Neural progenitor cell (in vitro differentiated cells): ENCODE data around the gene MBP. TPM values are rescaled to one million over a fixed set of nuclear protein-coding genes. Genes with fewer than 3 reads are reported as not detected.

ENCODE experiments used
- DNase-seq: peaks from one replicate; pipeline ENCODE4 v3.0.0-alpha.2; 2016; ENCODE audit warnings: low spot score
- H2AFZ ChIP-seq: fragments of 200-600 bp; sonication (generic); replicated peaks from 2 replicates; pipeline ENCODE4 v1.6.1; 2016; ENCODE audit warnings: antibody characterized with exemption
- H3F3A ChIP-seq: fragments of 200-600 bp; sonication (generic); 2 replicates; pipeline ENCODE4 v1.6.1; 2016; ENCODE audit warnings: antibody characterized with exemption, low read depth
- H3K27ac ChIP-seq: fragments of 200-600 bp; sonication (generic); 2 replicates; pipeline ENCODE4 v1.5.1; 2016; ENCODE audit warnings: mild to moderate bottlenecking
- H3K27me3 ChIP-seq: fragments of 200-600 bp; sonication (generic); 2 replicates; pipeline ENCODE4 v1.6.1; 2016; ENCODE audit warnings: mild to moderate bottlenecking, moderate library complexity
- H3K36me3 ChIP-seq: fragments of 200-600 bp; sonication (generic); 2 replicates; pipeline ENCODE4 v1.5.1; 2016
- H3K4me1 ChIP-seq: fragments of 200-600 bp; sonication (generic); 2 replicates; pipeline ENCODE4 v1.6.1; 2016; ENCODE audit warnings: mixed run types
- H3K4me2 ChIP-seq: fragments of 200-600 bp; sonication (generic); 2 replicates; pipeline ENCODE4 v1.6.1; 2016
- H3K4me3 ChIP-seq: fragments of 200-600 bp; sonication (generic); 2 replicates; pipeline ENCODE4 v1.5.1; 2016
- H3K79me2 ChIP-seq: fragments of 200-600 bp; sonication (generic); 2 replicates; pipeline ENCODE4 v1.6.1; 2016; ENCODE audit warnings: low read depth
- H3K9ac ChIP-seq: fragments of 200-600 bp; sonication (generic); 2 replicates; pipeline ENCODE4 v1.6.1; 2016
- H3K9me3 ChIP-seq: fragments of 200-600 bp; sonication (generic); 2 replicates; pipeline ENCODE4 v1.5.1; 2016; ENCODE audit warnings: low read depth
- H4K20me1 ChIP-seq: fragments of 200-600 bp; sonication (generic); 2 replicates; pipeline ENCODE4 v1.6.1; 2016; ENCODE audit warnings: low read depth
- H3K27ac Mint-ChIP-seq: 3 replicates; pipeline ENCODE4 v1.8.0; 2021; ENCODE audit warnings: mixed read lengths
- H3K27me3 Mint-ChIP-seq: 2 replicates; pipeline ENCODE4 v1.8.0; 2022; ENCODE audit warnings: low read depth, mild to moderate bottlenecking, inconsistent platforms, moderate library complexity, mixed read lengths; ENCODE audit not compliant: insufficient read depth
- H3K36me3 Mint-ChIP-seq: 3 replicates; pipeline ENCODE4 v1.8.0; 2021; ENCODE audit warnings: mixed read lengths
- H3K4me1 Mint-ChIP-seq: 3 replicates; pipeline ENCODE4 v1.8.0; 2021; ENCODE audit warnings: mixed read lengths
- H3K4me3 Mint-ChIP-seq: 3 replicates; pipeline ENCODE4 v1.8.0; 2021; ENCODE audit warnings: mild to moderate bottlenecking, moderate library complexity, mixed read lengths
- H3K9me3 Mint-ChIP-seq: 3 replicates; pipeline ENCODE4 v1.8.0; 2020; ENCODE audit warnings: mixed read lengths
- CTCF ChIP-seq: fragments of 200-600 bp; sonication (generic); IDR thresholded peaks from 2 replicates; pipeline ENCODE4 v1.5.1; 2017; ENCODE audit warnings: antibody characterized with exemption, mild to moderate bottlenecking
- EZH2 ChIP-seq: fragments of 200-600 bp; sonication (generic); IDR thresholded peaks from 2 replicates; pipeline ENCODE4 v1.6.1; 2017; ENCODE audit warnings: antibody characterized with exemption, mild to moderate bottlenecking, moderate library complexity
- EZH2phosphoT487 ChIP-seq: fragments of 200-600 bp; sonication (generic); IDR thresholded peaks from 2 replicates; pipeline ENCODE4 v1.6.1; 2017; ENCODE audit warnings: antibody characterized with exemption
- total RNA-seq: library from RNA; depleted of rRNA; stranded (reverse); fragments of >200 nt; gene quantifications from 2 replicates; pipeline ENCODE4 v1.2.3, GENCODE V29; 2015; ENCODE audit warnings: low replicate concordance

MBP gene
- total RNA-seq, 1 donor from 2014 or later: 0.64 TPM

GRCh38 chr18:77135339-77136075 lies 2.9 kb upstream of the MBP start:
- Mint-ChIP-seq H3K27ac (no peak overlapping the region), H3K4me1 (peaks cover 8% of the 10 kb centered on the region), H3K27me3 (peaks cover 41% of the 10 kb centered on the region), H3K4me3 (no peak overlapping the region), H3K9me3 (peaks cover 6% of the 10 kb centered on the region), H3K36me3 (no peaks in the 10 kb centered on the region)
- peaks cover 52% of the 10 kb centered on the region for H3K27me3 ChIP-seq
- H3K27ac ChIP-seq: no peak overlapping the region
- no peaks in the 10 kb centered on the region for H3K9me3 ChIP-seq
- no peaks in the 10 kb centered on the region for H3K79me2 ChIP-seq
- H3K9ac ChIP-seq: no peak overlapping the region
- H3F3A ChIP-seq: peaks cover 16% of the 10 kb centered on the region
- no peaks in the 10 kb centered on the region for H3K36me3 ChIP-seq
- peaks cover 10% of the 10 kb centered on the region for H3K4me1 ChIP-seq
- TF ChIP-seq EZH2: no peak
- TF ChIP-seq EZH2phosphoT487: no peak
- DNase-seq: no peak
- H3K4me2 ChIP-seq: no peak overlapping the region
- no peak overlapping the region for H2AFZ ChIP-seq
- H4K20me1 ChIP-seq: peaks cover 4% of the 10 kb centered on the region
- no peak overlapping the region for H3K4me3 ChIP-seq

- Mint-ChIP-seq H3K4me1 (peaks cover 11% of the 10 kb centered on the region), H3K4me3 (peak overlapping the region; percentile 76), H3K27me3 (peaks cover 43% of the 10 kb centered on the region), H3K9me3 (peaks cover 2% of the 10 kb centered on the region), H3K36me3 (no peaks in the 10 kb centered on the region), H3K27ac (no peak overlapping the region)
- H3K79me2 ChIP-seq: no peaks in the 10 kb centered on the region
- peaks cover 16% of the 10 kb centered on the region for H3F3A ChIP-seq
- peaks cover 4% of the 10 kb centered on the region for H4K20me1 ChIP-seq
- H3K9me3 ChIP-seq: no peaks in the 10 kb centered on the region
- H3K4me2 ChIP-seq: no peak overlapping the region
- H3K27me3 ChIP-seq: peaks cover 61% of the 10 kb centered on the region
- peaks cover 10% of the 10 kb centered on the region for H3K4me1 ChIP-seq
- no peaks in the 10 kb centered on the region for H3K36me3 ChIP-seq
- H3K9ac ChIP-seq: no peak overlapping the region
- H2AFZ ChIP-seq: no peak overlapping the region
- no peak overlapping the region for H3K27ac ChIP-seq
- no peak for DNase-seq
- H3K4me3 ChIP-seq: no peak overlapping the region
- TF ChIP-seq CTCF: no peak
- TF ChIP-seq EZH2phosphoT487: no peak
Observed at GRCh38 chr18:77134611-77135010, 2.0 kb upstream of the MBP start.

- H3K36me3 ChIP-seq: no peaks in the 10 kb centered on the region
- no peak overlapping the region for H3K4me3 ChIP-seq
- H3F3A ChIP-seq: peaks cover 16% of the 10 kb centered on the region
- H3K79me2 ChIP-seq: no peaks in the 10 kb centered on the region
- TF ChIP-seq CTCF: no peak
- no peak for TF ChIP-seq EZH2phosphoT487
- no peak for TF ChIP-seq EZH2
- H3K27me3 ChIP-seq: peaks cover 67% of the 10 kb centered on the region
- H3K27ac ChIP-seq: no peak overlapping the region
- H3K4me1 ChIP-seq: peaks cover 10% of the 10 kb centered on the region
- H3K4me1 Mint-ChIP-seq: peaks cover 14% of the 10 kb centered on the region
- H3K27me3 Mint-ChIP-seq: peaks cover 45% of the 10 kb centered on the region
- H4K20me1 ChIP-seq: peaks cover 4% of the 10 kb centered on the region
- H3K4me3 Mint-ChIP-seq: peak overlapping the region; percentile 76
- H3K27ac Mint-ChIP-seq: no peak overlapping the region
- no peaks in the 10 kb centered on the region for H3K9me3 ChIP-seq
- H3K9me3 Mint-ChIP-seq: no peaks in the 10 kb centered on the region
- H3K36me3 Mint-ChIP-seq: no peaks in the 10 kb centered on the region
- H3K4me2 ChIP-seq: no peak overlapping the region
- H3K9ac ChIP-seq: no peak overlapping the region
- H2AFZ ChIP-seq: no peak overlapping the region
- DNase-seq: peak; percentile 40
Observed at GRCh38 chr18:77133835-77134496, 1.4 kb upstream of the MBP start.
